OCI-M2 (cell line): ENCODE data around the gene TEX14.
"Not testable (repeated sequence)": the region's sequence is repeated elsewhere in the genome, so short reads cannot be mapped to it uniquely, and the experiment has no call there.

Experiments
- DNase-seq: peaks from one replicate; lab custom pipeline; 2025; ENCODE audit not compliant: unreplicated experiment; lab: John Stamatoyannopoulos, UW

The TEX14 gene

DNA sequence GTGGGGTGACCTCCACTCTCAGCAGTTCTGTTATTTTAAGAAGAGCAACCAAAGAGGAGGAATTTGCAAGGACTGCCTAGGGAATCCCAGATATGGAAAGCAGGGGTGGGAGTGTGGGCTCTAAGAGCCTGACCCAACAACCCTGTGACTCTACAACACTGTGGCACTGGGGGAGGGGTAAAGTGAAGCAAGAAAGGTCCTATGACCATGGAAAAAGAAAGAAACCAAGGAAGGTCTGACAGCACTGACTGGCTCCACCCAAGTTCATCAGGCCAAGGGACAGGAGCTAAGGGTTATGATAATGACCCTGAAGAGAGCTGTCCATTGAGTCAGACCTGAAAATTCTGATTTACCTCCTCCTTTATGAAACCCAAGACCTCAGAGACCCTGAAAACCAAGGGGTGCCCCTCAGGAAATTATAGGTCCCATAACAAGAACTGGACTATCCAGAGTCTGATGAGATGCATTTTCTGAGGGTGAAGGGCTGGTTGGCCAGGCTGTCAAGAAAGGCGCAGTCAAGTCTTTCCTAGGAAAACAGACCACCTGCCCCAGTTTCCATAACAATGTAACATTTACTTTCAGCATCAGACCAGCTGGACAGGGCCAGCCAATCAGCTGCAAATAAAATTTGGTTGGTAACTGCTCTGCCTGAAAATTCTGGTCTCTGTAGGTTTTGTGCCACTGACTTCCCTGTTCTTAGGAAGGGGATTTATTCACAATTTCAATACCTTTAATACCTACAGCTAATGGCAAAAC lies 123.6 kb downstream of the TEX14 start:
- DNase-seq, result no peak

DNA sequence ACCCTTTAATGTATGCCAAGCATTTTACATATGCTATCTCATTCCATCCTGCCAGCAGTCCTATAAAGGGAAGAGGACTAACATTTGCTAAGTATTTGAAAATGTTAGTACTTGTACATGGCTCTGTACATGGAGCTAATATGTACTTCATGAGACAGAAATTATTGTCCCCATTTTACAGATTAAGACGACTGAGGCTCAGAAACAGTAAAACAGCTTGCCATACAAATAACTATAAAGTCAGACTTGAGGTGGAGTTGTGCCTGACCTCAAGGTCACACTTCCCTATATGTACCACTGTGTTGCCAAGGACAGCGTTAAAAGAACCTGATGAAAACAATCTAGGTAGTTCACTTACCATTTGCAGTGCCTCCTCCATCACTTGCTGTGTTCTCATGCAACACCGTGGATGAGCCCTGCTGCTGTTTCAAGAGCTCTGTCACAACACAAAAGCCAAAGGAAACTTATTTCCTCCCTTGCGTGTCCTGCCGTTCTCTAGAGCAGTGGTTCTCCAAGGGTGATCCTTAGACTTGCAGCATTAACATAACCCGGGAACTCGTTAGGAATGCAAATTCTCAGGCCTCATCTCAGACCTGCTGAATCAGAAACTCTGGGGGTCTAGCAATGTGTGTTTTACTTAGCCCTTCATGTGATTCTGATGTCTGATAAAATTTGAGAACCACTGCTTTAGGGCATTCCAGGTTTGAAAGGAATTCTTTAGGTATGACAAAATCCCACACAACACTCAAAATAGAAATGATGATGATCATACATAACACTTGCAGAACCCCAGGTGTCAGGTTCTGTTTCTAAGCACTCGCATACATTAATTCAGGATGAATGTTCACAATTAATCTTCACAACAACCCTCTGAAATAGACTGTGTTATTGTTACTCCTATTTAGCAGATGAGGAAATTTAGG lies 126.2 kb downstream of the TEX14 start:
- DNase-seq, result no peak

- no peak for DNase-seq
Measured at GRCh38 chr17:58564971-58565370, 126.9 kb downstream of the TEX14 start.

DNA sequence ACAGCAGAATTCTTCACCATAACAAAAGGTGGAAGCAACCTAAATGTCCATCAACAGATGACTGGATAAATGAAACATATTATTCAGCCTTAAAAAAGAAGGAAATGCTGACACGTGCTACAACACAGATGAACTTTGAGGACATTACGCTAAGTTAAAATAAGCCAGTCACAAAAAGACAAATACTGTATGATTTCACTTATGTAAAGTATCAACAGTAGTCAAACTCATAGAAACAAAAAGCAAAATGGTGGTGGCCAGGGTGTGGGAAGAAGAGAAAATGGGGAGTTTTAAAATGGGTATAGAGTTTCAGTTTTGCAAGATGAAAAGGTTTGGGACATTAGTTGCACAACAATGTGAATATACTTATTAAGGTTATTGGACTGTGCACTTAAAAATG lies 127.6 kb downstream of the TEX14 start:
- DNase-seq, result no peak

DNA sequence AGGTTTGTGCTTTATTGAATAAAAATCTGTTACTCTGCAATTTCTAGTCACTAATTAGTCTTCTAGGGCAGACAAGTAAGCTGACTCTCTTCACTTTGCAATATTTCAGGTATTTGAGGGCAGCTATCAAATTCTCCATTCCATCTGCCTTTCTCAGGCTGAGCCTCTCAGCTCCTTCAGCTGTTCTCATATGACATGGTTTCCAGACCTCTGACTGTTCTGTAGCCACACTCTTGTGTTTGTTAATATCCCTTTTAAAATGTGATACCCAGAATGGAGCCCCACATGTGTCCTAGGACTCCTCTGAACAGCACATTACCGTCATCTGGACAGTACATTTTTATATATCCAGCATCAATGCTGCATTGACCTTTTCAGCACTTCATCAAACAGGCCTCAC lies 131.3 kb downstream of the TEX14 start:
- no peak for DNase-seq

GRCh38 chr17:58557981-58558380 lies 133.9 kb downstream of the TEX14 start:
- no peak for DNase-seq

GRCh38 chr17:58556833-58557250 lies 135.0 kb downstream of the TEX14 start:
- no peak for DNase-seq

DNA sequence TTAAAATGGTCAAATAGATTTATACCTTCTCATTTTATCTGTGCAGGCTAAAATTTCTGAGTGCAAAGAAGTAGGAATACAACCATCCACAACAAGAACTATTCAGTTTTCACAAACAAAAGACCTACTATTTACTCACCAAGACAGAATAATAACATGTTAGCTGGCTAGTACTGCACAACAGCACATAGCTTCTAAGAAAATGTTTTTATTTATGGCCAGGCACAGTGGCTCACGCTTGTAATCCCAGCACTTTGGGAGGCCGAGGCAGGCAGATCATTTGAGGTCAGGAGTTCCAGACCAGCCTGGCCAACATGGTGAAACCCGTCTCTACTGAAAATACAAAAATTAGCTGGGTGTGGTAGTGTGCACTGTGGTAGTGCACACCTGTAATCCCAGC lies 136.7 kb downstream of the TEX14 start:
- not testable (repeated sequence) for DNase-seq

DNA sequence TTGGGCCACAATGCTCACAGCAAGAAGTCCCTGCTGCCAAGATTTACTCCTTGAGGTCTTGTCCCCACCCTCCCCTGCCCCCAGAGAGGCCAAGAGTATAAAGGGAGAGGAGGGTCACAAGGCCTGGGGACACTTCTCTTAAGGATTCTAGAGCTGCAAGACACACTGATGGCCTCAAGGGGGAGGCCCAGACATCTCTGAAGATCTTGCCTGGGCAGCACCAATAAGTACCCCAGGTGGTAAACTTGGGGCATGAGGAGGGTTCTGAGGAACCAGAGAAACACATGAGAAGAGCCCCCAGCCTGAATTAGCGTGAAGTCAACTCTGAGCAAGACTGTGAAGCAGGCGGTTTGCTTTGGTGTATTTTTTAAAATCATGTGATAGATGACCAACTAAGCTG lies 150.6 kb downstream of the TEX14 start:
- no peak for DNase-seq

GRCh38 chr17:58539698-58540097 lies 152.1 kb downstream of the TEX14 start:
- DNase-seq, result no peak

DNA sequence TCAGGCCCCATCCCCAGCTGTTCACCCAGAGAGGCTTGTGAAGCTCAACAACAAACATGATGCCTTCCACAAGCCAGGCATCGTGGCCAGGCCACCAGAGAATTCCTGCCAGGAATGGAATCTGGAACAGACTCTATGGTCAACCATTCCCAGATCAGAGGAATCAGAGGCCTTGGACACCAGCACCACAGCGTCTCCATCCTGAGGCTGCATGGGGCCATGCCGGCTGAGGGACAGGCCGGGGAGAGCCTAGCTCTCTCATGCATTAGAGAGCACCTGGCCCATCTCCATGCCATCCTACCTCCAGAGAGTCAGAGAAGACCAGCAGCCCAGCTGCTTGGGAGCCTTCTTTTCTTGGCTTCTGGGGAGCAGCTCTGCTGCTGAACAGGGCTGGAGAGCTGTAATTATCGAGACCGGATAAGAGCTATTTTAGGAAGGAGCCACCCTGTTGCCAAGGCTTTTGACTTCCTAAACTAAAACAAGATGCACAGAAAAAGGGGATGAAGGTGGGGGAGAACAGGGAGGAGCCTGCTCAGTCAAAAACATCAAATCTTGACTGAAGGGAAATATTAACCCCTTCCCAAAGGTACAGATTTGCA lies 152.9 kb downstream of the TEX14 start:
- DNase-seq, result no peak

DNA sequence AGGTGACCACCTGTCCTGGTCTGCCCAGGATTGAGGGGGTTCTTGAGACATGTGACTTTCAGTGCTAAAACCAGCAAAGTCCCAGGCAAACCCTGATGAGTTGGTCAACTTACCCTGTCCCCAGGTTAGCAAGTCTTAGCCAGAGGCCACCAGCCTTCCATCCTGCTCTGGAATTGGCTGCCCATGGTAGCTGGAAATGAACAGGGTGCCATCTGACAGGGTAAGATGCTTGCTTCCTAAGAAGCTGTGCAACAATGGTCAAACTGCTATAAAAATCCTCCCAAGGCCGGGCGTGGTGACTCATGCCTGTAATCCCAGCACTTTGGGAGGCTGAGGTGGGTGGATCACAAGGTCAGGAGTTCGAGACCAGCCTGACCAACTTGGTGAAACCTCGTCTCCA lies 154.6 kb downstream of the TEX14 start:
- no peak for DNase-seq

DNA sequence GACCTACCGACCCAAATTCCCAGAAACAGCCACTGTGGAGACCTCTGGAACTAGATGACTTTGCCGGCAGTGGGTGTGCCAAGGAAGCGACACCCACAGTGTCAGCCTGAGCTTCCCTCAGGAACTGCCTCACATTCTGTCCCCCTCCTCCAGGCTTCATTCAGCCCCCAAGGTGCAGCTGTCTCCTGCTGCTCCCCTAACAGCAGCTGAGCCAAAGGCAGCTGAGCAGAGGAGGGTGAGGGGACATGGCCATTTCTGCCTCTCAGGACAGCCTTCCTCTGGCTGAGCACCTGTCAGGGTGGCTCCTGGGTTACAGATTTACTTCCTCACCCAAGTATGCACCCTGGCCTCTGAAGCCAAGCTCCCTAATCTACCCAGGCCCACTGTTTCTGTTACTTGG lies 155.3 kb downstream of the TEX14 start:
- DNase-seq, result no peak

GRCh38 chr17:58535431-58535830 lies 156.4 kb downstream of the TEX14 start:
- DNase-seq, result no peak

- no peak for DNase-seq
Measured at GRCh38 chr17:58534901-58535421, 156.9 kb downstream of the TEX14 start.

DNA sequence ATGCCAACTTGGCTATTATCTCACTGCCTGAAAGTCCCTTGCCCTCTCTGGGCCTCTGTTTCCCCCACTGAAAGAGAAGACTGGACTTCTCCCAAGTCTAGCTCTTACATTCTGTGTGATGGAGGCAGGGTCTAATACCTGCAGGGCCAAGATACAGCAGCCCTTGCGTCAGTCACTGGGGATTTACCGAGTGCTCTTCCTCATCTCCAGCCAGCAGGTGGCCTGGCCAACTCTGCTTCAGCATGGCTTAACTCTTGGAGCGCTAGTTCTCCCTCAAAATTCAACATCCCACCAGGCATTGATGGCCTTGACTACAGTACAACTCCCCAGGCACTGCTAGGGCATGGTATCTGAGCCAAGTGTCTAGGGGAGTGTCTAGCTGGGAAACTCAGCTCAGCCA lies 157.5 kb downstream of the TEX14 start:
- DNase-seq, result no peak

DNA sequence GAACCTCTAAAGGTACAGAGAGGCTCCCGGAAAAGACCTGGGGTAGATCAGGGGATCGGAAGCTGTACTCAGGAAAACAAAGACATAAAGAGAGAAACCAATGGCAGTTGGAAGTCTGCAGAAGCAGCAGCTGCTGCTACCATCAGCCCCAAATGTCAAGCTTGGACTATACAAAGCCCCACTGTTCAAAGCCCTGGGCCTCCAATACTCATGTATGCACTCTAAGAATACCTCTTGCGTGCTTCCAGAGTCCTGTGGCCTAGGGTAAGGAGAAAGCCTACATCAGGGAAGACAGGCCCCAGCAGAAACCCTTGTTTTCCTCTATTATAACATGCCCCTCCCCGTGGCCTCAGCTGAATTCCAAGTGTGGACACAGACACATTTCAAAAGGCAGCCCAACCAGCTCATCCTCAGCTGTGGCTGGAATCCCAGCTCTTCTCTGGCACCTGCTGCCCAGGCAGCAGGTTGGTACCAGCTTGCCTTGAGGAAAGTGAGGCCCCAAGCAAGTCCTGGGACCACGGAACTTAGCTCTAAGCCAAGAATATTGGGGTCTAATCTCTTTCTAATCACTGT lies 158.1 kb downstream of the TEX14 start:
- DNase-seq, result no peak

DNA sequence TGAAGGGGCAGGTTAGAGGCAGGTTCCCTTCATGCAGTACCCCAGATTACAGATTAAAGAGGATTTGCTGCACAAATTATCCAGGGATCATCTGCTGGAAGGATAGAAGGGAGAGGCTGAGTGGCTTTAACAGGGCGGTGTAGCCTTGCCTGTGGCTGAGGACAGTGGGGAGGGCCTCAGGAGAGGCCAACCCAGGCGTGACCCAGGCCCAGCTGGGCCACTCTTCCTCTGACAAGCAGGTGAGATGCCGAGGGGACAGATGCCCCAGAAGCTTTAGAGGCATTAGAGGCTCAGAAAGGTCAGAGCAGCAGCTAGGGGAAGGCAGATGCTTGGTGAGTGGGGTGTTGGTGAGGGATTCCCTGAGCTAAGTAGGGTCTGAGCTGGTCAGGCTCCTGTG lies 159.3 kb downstream of the TEX14 start:
- no peak for DNase-seq

DNA sequence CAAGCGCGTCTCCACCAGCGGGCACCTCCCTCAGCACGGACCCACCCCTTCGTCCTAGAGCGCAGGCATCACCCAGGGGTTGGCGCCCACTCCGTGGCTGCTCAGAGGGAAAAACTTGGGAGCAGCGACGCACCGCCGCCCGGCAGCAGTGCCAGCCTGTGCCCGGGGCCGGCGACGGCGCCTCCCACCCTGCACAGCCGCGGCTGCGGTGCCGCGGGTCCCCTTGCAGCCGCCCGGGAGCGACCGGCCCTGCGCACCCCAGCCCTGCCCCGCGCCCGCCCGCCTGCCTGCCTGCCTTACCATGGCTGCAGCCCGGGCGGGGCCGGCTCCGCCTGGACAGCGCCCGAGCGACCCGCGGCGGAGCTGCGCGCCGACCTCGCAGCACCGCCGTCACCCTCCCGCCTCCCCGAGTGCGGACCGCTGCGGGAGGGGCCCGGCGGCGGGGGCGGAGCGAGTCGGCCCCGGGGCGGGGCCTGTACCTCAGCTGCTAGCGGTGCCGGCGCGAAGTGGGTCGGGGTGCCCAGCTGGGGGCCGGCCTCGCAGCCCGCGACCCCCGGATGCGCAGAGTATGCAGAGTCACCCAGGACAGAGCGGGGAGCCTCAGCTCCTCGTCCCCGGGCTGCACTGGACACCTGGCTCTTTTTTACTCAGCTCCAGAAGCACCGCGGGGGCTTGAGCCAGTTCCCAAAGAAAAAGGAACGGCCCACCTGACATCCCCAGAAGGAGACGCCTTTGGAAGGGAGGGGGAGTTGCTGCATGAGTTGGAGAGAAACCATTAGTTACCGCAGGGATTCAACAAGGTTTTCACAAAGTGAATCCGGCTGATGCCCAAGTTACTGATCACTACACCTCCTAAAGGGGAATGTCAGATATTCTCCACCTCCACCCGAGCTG lies 159.9 kb downstream of the TEX14 start:
- DNase-seq, result no peak

GRCh38 chr17:58531122-58531521 lies 160.7 kb downstream of the TEX14 start:
- no peak for DNase-seq
